Activated naive CD4-positive, alpha-beta T cell treated with anti-CD3 and anti-CD28 coated beads, Interleukin-2, amount 50 U/mL, for 72 hours (primary cell): ENCODE measurements around the gene DCST2. TPM values are rescaled to one million over a fixed set of nuclear protein-coding genes. Genes with fewer than 3 reads are reported as not detected.
"Not testable (repeated sequence)": the region's sequence is repeated elsewhere in the genome, so short reads cannot be mapped to it uniquely, and the experiment has no call there.

ENCODE experiments used
- ATAC-seq, 2 donors: fragments of 150-1000 bp; cut with Tn5 transposase; 2 replicates each; pipeline ENCODE4 v1.10.0; 2021; ENCODE audit warnings: mild to moderate bottlenecking in 2 of 2, moderate library complexity in 2 of 2
- DNase-seq, 2 donors: peaks; one replicate each; pipeline ENCODE4 v3.0.0; 2021 to 2022; ENCODE audit warnings: low spot score in 2 of 2
- H3K27ac Mint-ChIP-seq, 2 donors: one replicate each; pipeline ENCODE4 v1.8.0; 2022; ENCODE audit warnings: mild to moderate bottlenecking in 2 of 2, mixed read lengths in 2 of 2
- H3K36me3 Mint-ChIP-seq, 2 donors: one replicate each; pipeline ENCODE4 v1.8.0; 2022; ENCODE audit warnings: mixed read lengths in 2 of 2
- H3K9me3 Mint-ChIP-seq, 2 donors: one replicate each; pipeline ENCODE4 v1.8.0; 2022; ENCODE audit warnings: mixed read lengths in 2 of 2
- total RNA-seq, 2 donors: library from RNA; stranded (reverse); gene quantifications; one replicate each; pipeline ENCODE4 v1.2.3, GENCODE V29; 2022

The DCST2 gene
- total RNA-seq, 2 donors from 2014 or later, result 1.5 to 1.8 TPM

- H3K27ac Mint-ChIP-seq, result no peak overlapping the region
- peaks cover 0 to 18% of the 10 kb centered on the region in 2 donors for H3K36me3 Mint-ChIP-seq
- no peak for DNase-seq
- no peak for ATAC-seq
- H3K9me3 Mint-ChIP-seq, result no peaks in the 10 kb centered on the region
Measured at GRCh38 chr1:154988058-154988954, 45.3 kb downstream of the DCST2 start.

GRCh38 chr1:154987326-154987725 lies 46.3 kb downstream of the DCST2 start:
- no peaks in the 10 kb centered on the region for H3K9me3 Mint-ChIP-seq
- H3K27ac Mint-ChIP-seq, result no peak overlapping the region
- H3K36me3 Mint-ChIP-seq, result peaks cover 0 to 18% of the 10 kb centered on the region in 2 donors
- no peak for ATAC-seq
- no peak for DNase-seq

- Mint-ChIP-seq H3K27ac (peak overlapping the region in 1 of 2 donors; percentile 79), H3K36me3 (peaks cover 0 to 18% of the 10 kb centered on the region in 2 donors)
- ATAC-seq, result not testable (repeated sequence)
Measured at GRCh38 chr1:154986736-154987135, 46.8 kb downstream of the DCST2 start.

GRCh38 chr1:154983776-154984466 lies 49.7 kb downstream of the DCST2 start:
- DNase-seq (no peak), ATAC-seq (no peak)
- H3K36me3 Mint-ChIP-seq, result peaks cover 9 to 20% of the 10 kb centered on the region in 2 donors
- peak overlapping the region in 1 of 2 donors; percentile 60 for H3K27ac Mint-ChIP-seq
- no peaks in the 10 kb centered on the region for H3K9me3 Mint-ChIP-seq

More at GRCh38 chr1:154986736-154987135, 46.8 kb downstream of the DCST2 start:
- DNase-seq, H3K9me3 Mint-ChIP-seq: not testable (repeated sequence)

- H3K27ac Mint-ChIP-seq, result peak within 1 kb of the TSS in 1 of 2 donors; percentile 60
- ATAC-seq (peak; percentile 99 to 100), DNase-seq (peak; percentile 93 to 97)
- peaks cover 9 to 12% of the 10 kb centered on the region in 2 donors for H3K36me3 Mint-ChIP-seq
- no peaks in the 10 kb centered on the region for H3K9me3 Mint-ChIP-seq
Measured at GRCh38 chr1:154982897-154983648, 50.5 kb downstream of the DCST2 start, which contains the start of gene FLAD1. FLAD1 (plus strand) TSS chr1:154983344; CDS start chr1:154983695, 351 bp downstream.

- no peaks in the 10 kb centered on the region for H3K9me3 Mint-ChIP-seq
- ATAC-seq (no peak), DNase-seq (no peak)
- H3K36me3 Mint-ChIP-seq, result peaks cover 14 to 16% of the 10 kb centered on the region in 2 donors
- peak overlapping the region in 1 of 2 donors; percentile 55 for H3K27ac Mint-ChIP-seq
Measured at GRCh38 chr1:154982341-154982740, 51.2 kb downstream of the DCST2 start.

- H3K9me3 Mint-ChIP-seq, result no peaks in the 10 kb centered on the region
- ATAC-seq (no peak), DNase-seq (no peak)
- H3K27ac Mint-ChIP-seq, result no peak overlapping the region
- peaks cover 10 to 16% of the 10 kb centered on the region in 2 donors for H3K36me3 Mint-ChIP-seq
Measured at GRCh38 chr1:154978360-154978759, 55.2 kb downstream of the DCST2 start.

- H3K9me3 Mint-ChIP-seq, H3K27ac Mint-ChIP-seq, ATAC-seq, DNase-seq: not testable (repeated sequence)
- H3K36me3 Mint-ChIP-seq, result peaks cover 10 to 16% of the 10 kb centered on the region in 2 donors
Measured at GRCh38 chr1:154977762-154978161, 55.8 kb downstream of the DCST2 start.

GRCh38 chr1:154975409-154976059 lies 58.0 kb downstream of the DCST2 start:
- H3K36me3 Mint-ChIP-seq, result peaks cover 10 to 26% of the 10 kb centered on the region in 2 donors

GRCh38 chr1:154974808-154975408 lies 58.7 kb downstream of the DCST2 start:
- peak; percentile 92 to 96 for DNase-seq
- peaks cover 10 to 26% of the 10 kb centered on the region in 2 donors for H3K36me3 Mint-ChIP-seq

More at GRCh38 chr1:154975409-154976059, 58.0 kb downstream of the DCST2 start:
- no peaks in the 10 kb centered on the region for H3K9me3 Mint-ChIP-seq
- DNase-seq (peak; percentile 46 to 71), ATAC-seq (peak in 1 of 2 donors; percentile 6)
- H3K27ac Mint-ChIP-seq, result no peak overlapping the region

GRCh38 chr1:154974102-154974807 lies 59.3 kb downstream of the DCST2 start, which contains the start of gene CKS1B:
CKS1B (plus strand) TSS chr1:154974681; CDS start chr1:154974746, 65 bp downstream.
- Mint-ChIP-seq H3K9me3 (no peaks in the 10 kb centered on the region), H3K27ac (no peak within 1 kb of the TSS), H3K36me3 (peaks cover 6 to 20% of the 10 kb centered on the region in 2 donors)
- DNase-seq (peak; percentile 87 to 97), ATAC-seq (peak; percentile 87 to 88)

More at GRCh38 chr1:154974808-154975408, 58.7 kb downstream of the DCST2 start:
- H3K9me3 Mint-ChIP-seq, result no peaks in the 10 kb centered on the region
- ATAC-seq, result peak; percentile 56 to 58
- H3K27ac Mint-ChIP-seq, result no peak overlapping the region

GRCh38 chr1:154973344-154974101 lies 60.1 kb downstream of the DCST2 start:
- H3K27ac Mint-ChIP-seq, result no peak overlapping the region
- DNase-seq, result peak; percentile 94 to 97
- H3K36me3 Mint-ChIP-seq, result peaks cover 5 to 17% of the 10 kb centered on the region in 2 donors
- peak; percentile 28 to 36 for ATAC-seq
- H3K9me3 Mint-ChIP-seq, result no peaks in the 10 kb centered on the region

- peak overlapping the region in 1 of 2 donors; percentile 93 for H3K27ac Mint-ChIP-seq
- peaks cover under 1 to 13% of the 10 kb centered on the region in 2 donors for H3K36me3 Mint-ChIP-seq
- DNase-seq, result no peak
- no peaks in the 10 kb centered on the region for H3K9me3 Mint-ChIP-seq
- ATAC-seq, result no peak
Measured at GRCh38 chr1:154972517-154973343, 60.9 kb downstream of the DCST2 start.

- Mint-ChIP-seq H3K27ac (peak overlapping the region in 1 of 2 donors; percentile 93), H3K9me3 (no peaks in the 10 kb centered on the region), H3K36me3 (peaks cover 0 to 10% of the 10 kb centered on the region in 2 donors)
- ATAC-seq (no peak), DNase-seq (no peak)
Measured at GRCh38 chr1:154972213-154972516, 61.4 kb downstream of the DCST2 start.
